HL-60 (cell line): ENCODE results near the gene HUNK.

Experiments used
- DNase-seq, 2 experiments: peaks; one replicate each; pipeline ENCODE4 v3.0.0-alpha.2; 2010 to 2020; ENCODE audit warnings: low read depth in 1 of 2, low spot score in 1 of 2
- H3K27ac ChIP-seq: fragments of 250-450 bp; sonication (Bioruptor Pico); replicated peaks from 2 replicates; pipeline ENCODE4 v1.5.1; 2020; ENCODE audit warnings: mild to moderate bottlenecking, moderate library complexity
- H3K27me3 ChIP-seq: fragments of 250-450 bp; sonication (Bioruptor Pico); 2 replicates; pipeline ENCODE4 v1.5.1; 2021; ENCODE audit warnings: mild to moderate bottlenecking, moderate library complexity; ENCODE audit not compliant: insufficient read depth, poor library complexity, severe bottlenecking
- H3K4me3 ChIP-seq: replicated peaks from 2 replicates; pipeline ENCODE4 v1.5.1; 2011; ENCODE audit warnings: mild to moderate bottlenecking, control low read depth, low read length; ENCODE audit not compliant: insufficient read depth
- GABPA ChIP-seq: IDR thresholded peaks from 2 replicates; pipeline ENCODE4 v1.6.1; 2012; ENCODE audit warnings: low read depth
- POLR2AphosphoS5 ChIP-seq: IDR thresholded peaks from 2 replicates; pipeline ENCODE4 v1.6.1; 2012; ENCODE audit warnings: low read depth
- SPI1 ChIP-seq: IDR thresholded peaks from 2 replicates; pipeline ENCODE4 v1.6.1; 2012; ENCODE audit warnings: low read depth, mild to moderate bottlenecking, borderline replicate concordance
- TF ChIP-seq, protein P1 (sequence below): IDR thresholded peaks from one replicate; pipeline ENCODE4 v1.5.1; 2011; ENCODE audit warnings: low read length, control low read depth, inconsistent platforms; ENCODE audit not compliant: insufficient read depth
- TF ChIP-seq, protein P2 (sequence below): IDR thresholded peaks from 2 replicates; pipeline ENCODE4 v1.6.1; 2012; ENCODE audit warnings: low read depth; ENCODE audit not compliant: insufficient replicate concordance

Gene HUNK

DNA sequence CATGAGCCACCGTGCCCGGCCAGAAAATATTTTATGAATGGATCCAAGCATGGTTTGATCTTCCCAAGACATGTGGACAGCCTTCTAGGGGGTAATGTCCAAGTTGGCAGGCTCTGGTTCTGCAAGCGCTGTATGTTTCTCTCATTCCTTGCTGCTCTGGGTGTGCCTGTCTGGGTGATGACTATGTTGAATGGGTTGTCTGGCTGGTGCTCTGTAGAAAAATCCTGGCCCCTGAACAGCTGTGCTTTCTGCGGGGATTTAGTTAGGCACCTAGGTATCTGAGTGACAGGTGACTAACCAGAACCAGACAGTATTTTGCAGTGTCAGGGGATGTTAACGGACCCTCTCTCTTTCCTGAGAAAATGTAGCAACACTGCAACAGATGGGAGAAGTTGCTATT lies 14.1 kb downstream of the HUNK start:
- Histone ChIP-seq H3K27ac (no peak overlapping the region), H3K27me3 (no peaks in the 10 kb centered on the region), H3K4me3 (no peak overlapping the region)
- DNase-seq: no peak
- TF ChIP-seq GABPA (no peak), SPI1 (no peak), POLR2AphosphoS5 (no peak)
- TF ChIP-seq, protein P1, sequence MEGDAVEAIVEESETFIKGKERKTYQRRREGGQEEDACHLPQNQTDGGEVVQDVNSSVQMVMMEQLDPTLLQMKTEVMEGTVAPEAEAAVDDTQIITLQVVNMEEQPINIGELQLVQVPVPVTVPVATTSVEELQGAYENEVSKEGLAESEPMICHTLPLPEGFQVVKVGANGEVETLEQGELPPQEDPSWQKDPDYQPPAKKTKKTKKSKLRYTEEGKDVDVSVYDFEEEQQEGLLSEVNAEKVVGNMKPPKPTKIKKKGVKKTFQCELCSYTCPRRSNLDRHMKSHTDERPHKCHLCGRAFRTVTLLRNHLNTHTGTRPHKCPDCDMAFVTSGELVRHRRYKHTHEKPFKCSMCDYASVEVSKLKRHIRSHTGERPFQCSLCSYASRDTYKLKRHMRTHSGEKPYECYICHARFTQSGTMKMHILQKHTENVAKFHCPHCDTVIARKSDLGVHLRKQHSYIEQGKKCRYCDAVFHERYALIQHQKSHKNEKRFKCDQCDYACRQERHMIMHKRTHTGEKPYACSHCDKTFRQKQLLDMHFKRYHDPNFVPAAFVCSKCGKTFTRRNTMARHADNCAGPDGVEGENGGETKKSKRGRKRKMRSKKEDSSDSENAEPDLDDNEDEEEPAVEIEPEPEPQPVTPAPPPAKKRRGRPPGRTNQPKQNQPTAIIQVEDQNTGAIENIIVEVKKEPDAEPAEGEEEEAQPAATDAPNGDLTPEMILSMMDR: no peak

- no peak for DNase-seq
- Histone ChIP-seq H3K4me3 (no peak overlapping the region), H3K27ac (no peak overlapping the region), H3K27me3 (no peaks in the 10 kb centered on the region)
- TF ChIP-seq, protein P1: no peak
- TF ChIP-seq GABPA: no peak
- TF ChIP-seq SPI1: no peak
- no peak for TF ChIP-seq POLR2AphosphoS5
- TF ChIP-seq, protein P2, sequence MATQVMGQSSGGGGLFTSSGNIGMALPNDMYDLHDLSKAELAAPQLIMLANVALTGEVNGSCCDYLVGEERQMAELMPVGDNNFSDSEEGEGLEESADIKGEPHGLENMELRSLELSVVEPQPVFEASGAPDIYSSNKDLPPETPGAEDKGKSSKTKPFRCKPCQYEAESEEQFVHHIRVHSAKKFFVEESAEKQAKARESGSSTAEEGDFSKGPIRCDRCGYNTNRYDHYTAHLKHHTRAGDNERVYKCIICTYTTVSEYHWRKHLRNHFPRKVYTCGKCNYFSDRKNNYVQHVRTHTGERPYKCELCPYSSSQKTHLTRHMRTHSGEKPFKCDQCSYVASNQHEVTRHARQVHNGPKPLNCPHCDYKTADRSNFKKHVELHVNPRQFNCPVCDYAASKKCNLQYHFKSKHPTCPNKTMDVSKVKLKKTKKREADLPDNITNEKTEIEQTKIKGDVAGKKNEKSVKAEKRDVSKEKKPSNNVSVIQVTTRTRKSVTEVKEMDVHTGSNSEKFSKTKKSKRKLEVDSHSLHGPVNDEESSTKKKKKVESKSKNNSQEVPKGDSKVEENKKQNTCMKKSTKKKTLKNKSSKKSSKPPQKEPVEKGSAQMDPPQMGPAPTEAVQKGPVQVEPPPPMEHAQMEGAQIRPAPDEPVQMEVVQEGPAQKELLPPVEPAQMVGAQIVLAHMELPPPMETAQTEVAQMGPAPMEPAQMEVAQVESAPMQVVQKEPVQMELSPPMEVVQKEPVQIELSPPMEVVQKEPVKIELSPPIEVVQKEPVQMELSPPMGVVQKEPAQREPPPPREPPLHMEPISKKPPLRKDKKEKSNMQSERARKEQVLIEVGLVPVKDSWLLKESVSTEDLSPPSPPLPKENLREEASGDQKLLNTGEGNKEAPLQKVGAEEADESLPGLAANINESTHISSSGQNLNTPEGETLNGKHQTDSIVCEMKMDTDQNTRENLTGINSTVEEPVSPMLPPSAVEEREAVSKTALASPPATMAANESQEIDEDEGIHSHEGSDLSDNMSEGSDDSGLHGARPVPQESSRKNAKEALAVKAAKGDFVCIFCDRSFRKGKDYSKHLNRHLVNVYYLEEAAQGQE: no peak
Observed at GRCh38 chr21:31887391-31887841, 14.6 kb downstream of the HUNK start.

- TF ChIP-seq SPI1: peak; percentile 65
- no peak for TF ChIP-seq POLR2AphosphoS5
- no peak for DNase-seq
- Histone ChIP-seq H3K27ac (no peak overlapping the region), H3K4me3 (no peak overlapping the region), H3K27me3 (no peaks in the 10 kb centered on the region)
Observed at GRCh38 chr21:31888936-31889371, 16.1 kb downstream of the HUNK start.

DNA sequence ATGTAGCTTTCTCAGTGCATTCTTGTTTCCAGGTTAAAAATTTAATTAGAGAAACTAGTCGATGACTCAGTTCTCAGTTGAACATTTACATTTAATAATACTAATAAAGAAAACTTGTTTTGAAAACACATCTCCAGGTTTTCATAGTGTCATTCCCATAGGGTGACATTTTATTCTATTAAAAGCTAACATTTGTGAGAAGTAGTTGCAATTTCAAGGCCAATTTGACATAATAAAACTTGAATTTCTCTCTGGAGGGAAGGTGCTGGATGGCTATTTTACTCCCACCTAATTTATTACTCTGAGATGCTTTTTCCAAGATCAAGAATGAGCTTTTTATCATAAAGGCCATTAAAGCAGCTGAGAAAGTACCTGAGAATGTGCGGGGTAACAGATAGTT lies 16.6 kb downstream of the HUNK start:
- H3K4me3 ChIP-seq: no peak overlapping the region
- no peaks in the 10 kb centered on the region for H3K27me3 ChIP-seq
- no peak overlapping the region for H3K27ac ChIP-seq
- no peak for DNase-seq
- TF ChIP-seq GABPA (no peak), POLR2AphosphoS5 (no peak), SPI1 (no peak)
- TF ChIP-seq, protein P1: no peak
- TF ChIP-seq, protein P2: no peak
